ENCODE measurements around the gene NAA38.
"Not testable (repeated sequence)": the region's sequence is repeated elsewhere in the genome, so short reads cannot be mapped to it uniquely, and the experiment has no call there.

Gene NAA38

DNA sequence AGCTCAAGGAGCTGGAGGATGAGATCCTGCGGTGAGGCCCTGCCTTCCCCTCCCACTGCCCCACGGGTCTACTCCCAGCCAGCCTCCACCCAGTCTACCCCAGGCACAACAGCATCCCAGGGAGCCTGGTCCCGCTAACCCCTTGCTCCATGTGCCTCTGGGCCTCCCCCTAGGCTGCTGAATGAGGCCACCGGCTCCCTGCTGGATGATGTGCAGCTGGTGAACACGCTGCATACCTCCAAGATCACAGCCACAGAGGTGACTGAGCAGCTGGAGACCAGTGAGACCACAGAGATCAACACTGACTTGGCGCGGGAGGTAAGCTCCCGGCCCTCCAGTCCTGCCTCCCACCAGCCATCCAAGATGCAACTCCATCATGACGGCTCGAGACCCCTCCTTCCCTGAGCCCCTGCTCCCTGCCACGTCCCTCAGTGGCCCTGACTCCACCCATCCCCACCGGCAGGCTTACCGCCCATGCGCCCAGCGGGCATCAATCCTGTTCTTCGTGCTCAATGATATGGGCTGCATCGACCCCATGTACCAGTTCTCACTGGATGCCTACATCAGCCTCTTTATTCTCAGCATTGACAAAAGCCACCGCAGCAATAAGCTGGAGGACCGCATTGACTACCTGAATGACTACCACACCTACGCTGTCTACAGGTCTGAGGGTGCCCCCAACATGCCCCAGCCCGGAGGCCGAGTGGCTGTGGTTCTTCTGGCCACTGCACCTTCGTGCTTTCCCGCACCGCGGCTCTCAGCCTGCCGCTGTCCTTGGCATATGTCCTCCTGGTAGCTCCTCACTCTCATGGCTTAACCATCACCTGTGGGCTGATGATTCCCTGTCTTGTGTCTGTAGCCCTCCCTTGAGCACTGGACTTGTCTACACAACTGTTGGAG, 38.4 kb downstream of the NAA38 start:
- DNase-seq, result no peak

DNA sequence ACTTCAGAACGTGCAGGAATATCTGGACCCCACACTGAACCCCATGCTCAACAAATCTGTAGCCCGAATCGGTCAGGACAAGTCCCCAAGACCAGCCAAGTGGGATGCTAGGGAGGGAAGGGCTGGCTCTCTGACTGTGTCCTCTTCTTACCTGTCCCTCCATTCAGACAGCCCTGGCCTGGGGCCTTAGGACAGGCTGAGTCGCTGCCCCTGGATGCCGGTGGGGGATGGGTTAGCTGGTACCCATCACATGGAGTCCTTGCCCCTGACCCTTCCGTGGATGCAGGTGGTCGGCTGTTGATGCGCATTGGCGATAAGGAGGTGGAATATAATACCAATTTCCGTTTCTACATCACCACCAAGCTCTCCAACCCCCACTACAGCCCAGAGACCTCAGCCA, 39.3 kb downstream of the NAA38 start:
- no peak for DNase-seq

DNA sequence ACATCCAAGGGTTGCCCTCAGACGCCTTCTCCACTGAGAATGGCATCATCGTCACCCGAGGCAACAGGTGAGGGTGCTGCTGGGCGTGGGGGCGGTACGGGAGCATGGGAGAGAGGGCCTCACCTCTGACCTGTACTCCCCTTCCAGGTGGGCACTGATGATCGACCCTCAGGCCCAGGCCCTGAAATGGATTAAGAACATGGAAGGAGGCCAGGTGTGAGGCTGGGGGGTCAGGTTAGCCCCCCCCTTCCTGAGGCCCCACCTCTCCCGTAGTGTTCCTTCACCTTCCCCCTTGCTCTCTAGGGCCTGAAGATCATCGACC, 39.8 kb downstream of the NAA38 start:
- DNase-seq, result no peak

DNA sequence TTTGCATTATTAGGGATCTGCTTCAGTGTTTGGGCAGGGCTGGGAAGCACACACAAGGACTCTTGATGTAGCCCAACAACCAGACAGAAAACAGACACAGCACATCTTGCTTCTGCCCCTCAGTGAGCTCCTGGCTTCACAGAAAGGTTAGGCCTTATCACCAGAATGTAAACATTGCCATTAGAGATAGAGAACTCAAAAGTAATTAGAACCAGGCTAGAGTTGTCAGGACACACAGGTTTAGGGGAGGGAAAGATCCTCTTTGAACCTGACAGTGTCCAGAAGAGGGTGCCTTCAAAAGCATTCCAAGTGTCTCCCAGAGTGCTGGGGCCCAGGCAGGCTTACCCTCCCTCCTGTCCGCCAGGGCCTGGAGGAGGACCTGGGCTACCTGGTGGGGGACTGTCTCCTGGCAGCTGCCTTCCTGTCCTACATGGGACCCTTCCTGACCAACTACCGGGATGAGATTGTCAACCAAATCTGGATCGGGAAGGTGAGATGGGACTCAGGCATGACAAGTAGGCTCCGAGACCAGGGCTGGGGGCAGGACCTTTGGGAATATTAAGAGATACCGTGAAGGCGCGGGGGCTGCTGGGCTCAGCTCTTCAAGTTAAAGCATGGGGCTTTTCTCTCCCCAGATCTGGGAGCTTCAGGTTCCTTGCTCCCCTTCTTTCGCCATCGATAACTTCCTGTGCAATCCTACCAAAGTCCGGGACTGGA, 40.3 kb downstream of the NAA38 start:
- DNase-seq, result no peak

DNA sequence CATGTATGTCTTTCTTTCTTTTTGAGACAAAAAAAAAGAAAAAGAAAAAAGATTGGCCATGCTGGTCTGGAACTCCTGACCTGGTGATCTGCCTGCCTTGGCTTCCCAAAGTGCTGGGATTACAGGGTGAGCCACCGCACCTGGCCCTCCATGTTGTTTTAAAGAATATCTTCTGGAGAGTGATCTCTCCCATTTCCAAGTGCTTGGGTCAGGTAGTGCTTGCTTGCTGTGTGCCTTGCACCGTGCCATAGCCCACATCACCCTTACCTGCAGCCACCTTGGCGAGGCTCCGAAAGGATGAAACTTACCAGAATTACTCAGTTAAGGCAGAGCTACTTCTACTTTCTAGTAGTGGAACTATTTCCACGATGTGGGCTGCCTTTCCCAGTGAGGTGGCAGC, 42.4 kb downstream of the NAA38 start:
- no peak for DNase-seq

DNA sequence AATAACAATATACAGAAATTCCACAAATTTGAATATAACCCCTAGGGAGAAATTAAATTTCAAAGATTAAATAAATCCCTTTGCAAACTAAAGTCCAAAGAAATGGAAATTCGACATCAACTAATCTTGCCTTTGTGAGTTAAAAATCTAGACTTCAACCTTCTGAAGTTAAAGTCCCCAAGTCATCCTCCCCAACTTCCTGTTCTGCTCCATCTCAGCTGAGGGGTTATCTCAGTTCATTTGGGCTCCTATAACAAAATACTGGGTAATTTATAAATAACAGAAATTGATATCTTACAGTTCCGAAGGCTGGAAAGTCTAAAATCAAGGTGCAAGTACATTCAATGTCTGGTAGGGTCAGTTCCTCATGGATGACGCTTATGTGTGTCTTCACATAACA, 46.1 kb downstream of the NAA38 start:
- DNase-seq, result no peak

DNA sequence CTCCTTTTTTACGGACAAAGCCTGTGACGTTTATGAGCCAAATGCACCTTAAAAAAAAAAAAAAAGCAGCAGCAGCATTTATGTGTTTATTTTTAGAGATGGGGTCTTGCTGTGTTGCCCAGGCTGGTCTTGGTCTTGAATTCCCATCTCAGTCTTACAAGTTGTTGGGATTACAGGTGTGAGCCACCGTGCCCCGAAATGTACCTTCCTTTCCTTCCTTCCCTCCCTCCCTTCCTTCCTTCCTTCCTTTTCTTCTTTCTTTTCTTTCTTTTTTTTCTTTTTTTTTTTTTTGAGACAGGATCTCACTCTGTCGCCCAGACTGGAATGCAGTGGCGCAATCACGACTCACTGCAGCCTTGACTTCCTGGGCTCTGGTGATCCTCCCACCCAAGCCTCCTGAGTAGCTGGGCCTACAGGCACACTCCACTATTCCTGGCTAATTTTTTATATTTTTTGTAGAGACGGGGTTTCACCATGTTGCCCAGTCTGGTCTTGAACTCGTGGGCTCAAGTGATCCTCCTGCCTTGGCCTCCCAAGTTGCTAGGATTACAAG, 47.5 kb downstream of the NAA38 start:
- DNase-seq, result not testable (repeated sequence)

DNA sequence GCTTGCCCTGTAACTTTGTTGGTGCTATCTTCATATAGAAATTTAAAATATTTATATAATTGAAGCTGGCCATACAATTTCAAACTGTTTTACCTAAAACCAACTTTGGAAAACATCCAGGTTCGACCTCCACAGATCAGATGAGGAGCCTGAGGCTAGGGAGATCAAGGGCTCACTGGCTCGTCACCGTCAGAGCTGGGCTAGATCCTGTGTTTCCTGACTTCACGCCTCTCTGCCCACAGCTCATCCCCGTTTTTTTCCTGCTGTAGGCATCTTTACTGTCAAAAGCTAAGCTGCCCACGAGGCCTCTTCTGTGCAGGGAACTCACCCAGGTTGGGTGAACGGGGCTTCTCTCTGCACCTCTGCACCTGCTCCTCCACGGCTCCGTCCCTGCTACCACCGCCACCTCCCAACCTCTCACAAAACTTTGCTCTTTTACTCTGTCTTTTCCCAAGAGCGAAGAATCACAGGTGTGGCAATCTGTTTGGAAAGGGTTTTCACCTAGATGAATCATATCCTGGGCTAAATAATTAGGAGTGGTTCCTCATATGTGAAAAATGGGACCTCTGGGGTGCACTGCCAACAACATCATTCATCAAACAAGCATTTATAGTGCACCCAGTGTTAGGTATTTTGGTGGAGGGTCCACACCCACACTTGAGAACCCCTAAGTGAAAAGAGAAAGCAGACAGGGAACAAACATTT, 48.1 kb downstream of the NAA38 start:
- DNase-seq, result no peak

DNA sequence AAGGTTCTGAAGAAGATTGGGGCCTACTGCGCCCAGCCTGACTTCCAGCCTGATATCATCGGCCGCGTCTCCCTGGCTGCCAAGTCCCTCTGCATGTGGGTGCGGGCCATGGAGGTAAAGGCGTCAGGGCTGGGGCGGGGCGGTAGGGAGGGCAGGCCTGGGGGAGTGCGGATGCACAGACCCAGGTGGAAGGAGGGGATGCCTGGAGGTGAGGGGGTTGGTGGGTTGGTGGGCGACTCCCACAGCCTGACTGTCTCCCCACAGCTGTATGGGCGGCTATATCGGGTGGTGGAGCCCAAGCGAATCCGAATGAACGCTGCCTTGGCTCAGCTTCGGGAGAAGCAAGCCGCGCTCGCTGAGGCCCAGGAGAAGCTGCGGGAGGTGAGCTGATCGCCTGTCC, 50.2 kb downstream of the NAA38 start:
- DNase-seq, result no peak
